Measurements from ENCODE around the gene SASH1. TPM values are rescaled to one million over a fixed set of nuclear protein-coding genes. Genes with fewer than 3 reads are reported as not detected.

The SASH1 gene
- total and polyA plus RNA-seq, 2 donors (not counting 3 experiments of a cell fraction or from before 2014, with no cell fraction given): 18.5 to 103 TPM

- dilution Hi-C loops (cut with MboI; ENCODE audit: extremely low pct_ligation_motif_present, low sequenced_read_pairs): no loop called here
Measured at GRCh38 chr6:148445620-148446019, 103.0 kb downstream of the SASH1 start.

More at GRCh38 chr6:148445620-148446019, 103.0 kb downstream of the SASH1 start:
- intact Hi-C loops (cut with micrococcal nuclease): loop anchor here (1.0 kb wide), 2 partner anchors 10 to 103 kb away; partner anchors contain the start of gene SASH1
- peak; percentile 81 for DNase-seq (ENCODE audit: low read depth, low spot score)
- Histone ChIP-seq H3K9ac (replicated peaks; ENCODE audit: extremely low read depth, insufficient read depth, low read length) (peak overlapping the region; percentile 52), H3K79me2 (ENCODE audit: control insufficient read depth, insufficient read depth, low read length) (peaks cover 63% of the 10 kb centered on the region), H2AFZ (ENCODE audit: low read depth, low read length) (no peak overlapping the region), H4K20me1 (replicated peaks; ENCODE audit: control insufficient read depth, extremely low read depth, insufficient read depth, low read length) (no peaks in the 10 kb centered on the region), H3K27me3 (ENCODE audit: control insufficient read depth in 2 of 2, insufficient read depth in 2 of 2, low read length in 2 of 2) (no peaks in the 10 kb centered on the region), H3K4me3 (replicated peaks in 1 of 3; ENCODE audit: insufficient read depth in 1 of 3, low read depth in 1 of 3, low read length in 3 of 3) (no peak overlapping the region), H3K36me3 (ENCODE audit: control insufficient read depth in 2 of 2, extremely low read depth in 1 of 2, insufficient read depth in 2 of 2, low read length in 2 of 2) (peaks cover 0 to 8% of the 10 kb centered on the region in 2 experiments), H3K4me2 (ENCODE audit: insufficient read depth, low read length) (peak overlapping the region; percentile 29), H3K9me3 (replicated peaks; ENCODE audit: control insufficient read depth, insufficient read depth, low read length) (no peaks in the 10 kb centered on the region), H3K9me1 (replicated peaks; ENCODE audit: control insufficient read depth, extremely low read depth, insufficient read depth, low read length) (no peaks in the 10 kb centered on the region), H3K4me1 (ENCODE audit: control insufficient read depth, extremely low read depth, insufficient read depth, low read length) (peaks cover 74% of the 10 kb centered on the region), H3K27ac (ENCODE audit: insufficient read depth, low read depth, low read length) (peak overlapping the region; percentile 89)
- peak; percentile 89 for FAIRE-seq
- BruUV-seq (replicated peaks): no TSS peak
- TF ChIP-seq CTCF (IDR thresholded peaks at IDR 0.05; ENCODE audit: extremely low read depth in 1 of 2, insufficient read depth in 1 of 2, low read depth in 1 of 2, low read length in 2 of 2) (no peak), POLR2A (IDR thresholded peaks at IDR 0.05; ENCODE audit: low read depth, low read length) (peak; percentile 46), GATA2 (IDR thresholded peaks at IDR 0.05; ENCODE audit: insufficient read depth, insufficient read length, low read depth, low read length) (peak; percentile 49), POLR2AphosphoS5 (IDR thresholded peaks at IDR 0.05; ENCODE audit: insufficient read depth, low read depth, low read length) (peak; percentile 93), EZH2 (IDR thresholded peaks at IDR 0.05; ENCODE audit: borderline replicate concordance, low read depth, low read length, severe bottlenecking) (no peak), MYC (IDR thresholded peaks at IDR 0.05; ENCODE audit: low read depth, low read length) (peak; percentile 49), FOS (IDR thresholded peaks at IDR 0.05; ENCODE audit: borderline replicate concordance, insufficient read depth, low read length) (peak; percentile 92), MAX (IDR thresholded peaks at IDR 0.05; ENCODE audit: insufficient read depth, insufficient read length) (peak; percentile 47), JUN (IDR thresholded peaks at IDR 0.05; ENCODE audit: borderline replicate concordance, insufficient read depth, insufficient read length, low read depth) (peak; percentile 91)
- POLR2A ChIA-PET: interaction anchor here (0.5 to 1.4 kb wide), 3 partner anchors 10 to 51 kb away, joined by 3 to 8 read pairs (median 5); no protein-coding TSS in a partner anchor
- CTCF ChIA-PET: interaction anchor here (0.6 to 2.6 kb wide), 16 partner anchors 8 to 268 kb away, joined by 3 to 12 read pairs (median 3); no protein-coding TSS in a partner anchor

Measured in endothelial cell of umbilical vein (primary cell).